Measurements from ENCODE around the gene SLC66A2.

Gene SLC66A2

GRCh38 chr18:79917169-79917852 is 34.1 kb downstream of the SLC66A2 start:
- DNase-seq: no peak

DNA sequence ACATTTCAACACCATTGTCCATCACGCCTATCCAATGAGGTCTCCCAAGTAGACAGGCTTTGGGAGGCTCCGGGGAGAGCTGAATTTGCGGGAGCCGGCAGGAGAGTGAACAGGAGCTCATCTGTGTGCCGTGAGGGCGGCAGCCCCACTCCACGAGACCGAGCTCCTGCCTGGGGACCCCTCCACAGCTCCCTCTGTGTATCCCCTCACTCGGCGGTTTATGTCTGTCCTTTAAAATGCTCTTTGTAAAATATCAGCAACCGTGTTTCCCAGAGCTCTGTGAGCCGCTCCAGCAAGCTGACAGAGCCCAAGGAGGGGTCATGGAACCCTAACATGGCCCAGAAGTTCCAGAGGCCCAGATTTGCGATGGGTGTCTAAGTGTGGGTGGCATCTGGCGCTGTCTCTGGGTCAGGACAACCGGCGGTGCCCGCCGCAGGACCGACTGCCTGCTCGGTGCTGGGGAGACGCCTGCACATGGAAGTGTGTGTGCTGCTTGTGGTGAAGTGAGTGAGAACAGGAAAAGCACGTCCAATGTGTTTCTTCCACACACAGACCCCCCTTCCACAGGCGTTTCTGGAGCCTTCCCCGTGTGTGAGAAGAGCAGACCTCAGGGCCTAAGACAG is 34.8 kb downstream of the SLC66A2 start:
- no peak for DNase-seq

- DNase-seq: no peak
Measured at GRCh38 chr18:79916128-79916494, 35.3 kb downstream of the SLC66A2 start.

GRCh38 chr18:79915161-79916127 is 36.0 kb downstream of the SLC66A2 start:
- no peak for DNase-seq

- no peak for DNase-seq
Measured at GRCh38 chr18:79914614-79915160, 36.8 kb downstream of the SLC66A2 start.

- DNase-seq: no peak
Measured at GRCh38 chr18:79912994-79913831, 38.2 kb downstream of the SLC66A2 start.

DNA sequence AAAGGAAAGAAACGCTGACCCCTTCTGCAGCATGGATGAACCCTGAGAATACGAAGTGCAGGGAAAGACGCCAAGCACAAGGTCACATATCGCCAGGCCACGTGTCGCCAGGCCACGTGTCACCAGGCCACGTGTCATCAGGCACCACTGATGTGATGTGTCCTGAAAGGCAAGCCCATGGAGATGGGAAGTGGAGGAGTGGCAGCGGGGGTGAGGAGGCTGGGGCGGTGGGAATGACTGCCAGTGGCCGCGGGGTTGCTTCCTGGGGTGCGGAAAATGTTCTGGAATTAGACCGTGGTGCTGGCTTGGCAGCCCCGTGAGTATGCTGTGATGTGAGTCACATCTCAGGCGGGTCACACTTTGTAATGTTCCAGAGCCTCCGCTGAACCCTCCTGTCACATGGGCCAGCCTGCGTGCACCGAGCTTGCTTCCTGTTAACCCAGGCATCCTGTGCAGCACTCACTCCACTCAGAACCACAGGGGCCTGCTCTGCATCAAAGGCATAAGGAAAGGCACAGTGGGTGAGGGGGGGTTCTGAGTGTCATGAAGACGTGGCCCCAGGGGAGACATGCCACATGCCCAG is 39.0 kb downstream of the SLC66A2 start:
- peak; percentile 45 for DNase-seq

DNA sequence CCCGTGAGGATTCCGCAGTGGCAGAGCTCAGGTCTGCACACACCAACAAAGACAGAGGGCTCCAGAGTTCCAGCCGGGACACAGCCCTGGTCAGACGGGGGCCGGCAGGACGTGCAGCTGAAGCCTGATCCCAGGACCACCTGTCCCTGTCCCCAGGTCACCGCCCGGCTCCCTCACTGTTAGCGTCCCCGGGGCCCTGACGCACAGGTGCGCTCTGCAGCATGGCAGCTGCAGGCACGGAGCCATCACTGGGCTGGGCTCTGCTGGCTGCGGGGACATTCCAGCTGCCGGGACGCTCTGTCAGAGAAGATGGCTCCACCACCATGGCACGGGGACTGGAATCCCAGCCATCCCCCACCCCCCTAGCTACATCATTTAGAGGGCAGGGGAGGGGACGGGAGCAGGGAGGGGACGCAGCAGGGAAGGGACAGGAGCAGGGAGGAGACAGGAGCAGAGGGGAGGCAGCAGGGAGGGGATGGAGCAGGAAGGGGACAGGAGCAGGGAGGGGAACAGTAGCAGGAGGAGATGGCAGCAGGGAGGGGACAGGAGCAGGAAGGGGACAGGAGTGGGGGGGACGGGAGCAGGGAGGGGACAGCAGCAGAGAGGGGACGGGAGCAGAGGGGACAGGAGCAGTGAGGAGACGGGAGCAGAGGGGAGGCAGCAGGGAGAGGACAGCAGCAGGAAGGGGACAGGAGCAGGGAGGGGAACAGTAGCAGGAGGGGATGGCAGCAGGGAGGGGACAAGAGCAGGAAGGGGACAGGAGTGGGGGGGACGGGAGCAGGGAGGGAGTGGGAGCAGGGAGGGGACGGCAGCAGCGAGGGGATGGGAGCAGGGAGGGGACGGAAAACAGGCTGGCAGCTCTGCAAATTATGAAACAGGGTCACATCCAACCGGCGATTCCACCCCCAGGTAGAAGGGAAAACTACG is 39.8 kb downstream of the SLC66A2 start:
- no peak for DNase-seq

DNA sequence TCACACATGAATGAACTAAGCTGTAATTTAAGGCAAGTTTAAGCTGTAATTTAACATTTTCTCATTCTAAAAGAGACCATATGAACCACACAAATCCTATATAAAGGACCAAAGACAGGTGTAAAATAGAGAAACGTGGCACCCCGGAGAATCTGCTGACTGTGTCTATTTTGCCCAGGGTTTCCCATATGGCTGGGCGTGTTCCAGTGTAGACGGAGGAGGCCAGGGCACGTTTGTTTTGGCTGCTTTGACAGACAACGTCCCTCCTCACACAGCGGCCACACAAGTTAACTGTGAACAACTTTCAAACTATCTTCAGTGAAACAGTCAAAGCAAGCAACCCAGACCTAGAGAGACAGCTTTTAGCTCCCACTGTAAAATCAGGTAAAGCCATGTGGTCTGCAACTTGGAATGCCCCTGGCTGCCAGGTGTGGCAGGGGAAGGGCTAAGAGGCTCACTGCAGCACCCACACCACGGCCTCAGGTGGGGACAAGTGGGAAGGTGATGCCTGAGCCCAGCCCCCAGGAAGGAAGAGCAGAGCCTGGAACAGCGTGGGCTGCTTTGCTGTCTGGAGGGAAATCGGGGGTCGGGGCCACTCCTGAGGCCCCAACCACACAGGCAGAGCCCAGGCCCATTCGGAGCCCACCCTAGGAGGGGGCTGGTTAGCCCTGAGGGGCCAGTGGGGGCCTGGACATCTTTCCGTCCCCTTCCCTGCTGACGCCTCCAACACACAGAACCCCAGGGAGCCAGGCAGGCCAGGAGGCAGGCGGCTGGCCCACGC is 40.7 kb downstream of the SLC66A2 start:
- DNase-seq: no peak

DNA sequence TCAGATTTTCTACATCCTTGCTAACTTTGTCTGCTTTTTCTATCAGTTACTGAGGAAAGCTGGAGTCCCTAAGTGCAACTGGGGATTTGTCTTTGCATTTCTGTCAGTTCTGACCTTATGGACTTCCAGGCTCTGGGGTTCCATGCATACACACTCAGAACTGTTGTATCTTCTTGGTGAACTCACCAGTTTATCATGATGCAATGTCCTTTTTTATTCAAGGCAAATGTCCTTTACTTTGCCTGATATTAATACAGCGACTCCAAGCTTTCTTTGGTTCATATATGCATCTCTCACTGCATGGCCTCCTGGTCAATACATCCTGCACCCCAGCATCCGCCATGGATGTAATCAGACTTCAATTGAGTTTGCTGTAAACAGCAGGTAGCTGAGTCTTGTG is 44.7 kb downstream of the SLC66A2 start:
- no peak for DNase-seq

DNA sequence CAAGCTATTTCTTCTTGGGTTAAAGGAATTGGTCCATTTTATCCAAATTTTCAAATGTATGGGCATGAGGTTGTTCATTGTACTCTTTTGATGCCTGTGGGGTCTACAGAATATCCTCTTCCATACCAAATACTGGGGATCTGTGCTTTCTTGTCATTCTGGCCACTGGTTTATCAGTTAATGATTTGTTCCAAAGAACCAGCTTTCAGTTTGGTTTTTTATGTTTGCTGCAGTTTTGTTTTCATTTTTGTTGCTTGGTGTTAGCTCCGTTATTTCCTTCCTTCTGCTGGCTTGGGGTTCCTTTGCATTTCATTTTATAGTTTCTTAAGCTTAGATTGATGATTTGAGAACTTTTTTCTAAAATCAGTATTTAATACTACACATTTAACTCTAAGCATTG is 45.5 kb downstream of the SLC66A2 start:
- no peak for DNase-seq

GRCh38 chr18:79905389-79905911 is 46.0 kb downstream of the SLC66A2 start:
- DNase-seq: no peak

GRCh38 chr18:79904357-79905147 is 46.9 kb downstream of the SLC66A2 start:
- no peak for DNase-seq

DNA sequence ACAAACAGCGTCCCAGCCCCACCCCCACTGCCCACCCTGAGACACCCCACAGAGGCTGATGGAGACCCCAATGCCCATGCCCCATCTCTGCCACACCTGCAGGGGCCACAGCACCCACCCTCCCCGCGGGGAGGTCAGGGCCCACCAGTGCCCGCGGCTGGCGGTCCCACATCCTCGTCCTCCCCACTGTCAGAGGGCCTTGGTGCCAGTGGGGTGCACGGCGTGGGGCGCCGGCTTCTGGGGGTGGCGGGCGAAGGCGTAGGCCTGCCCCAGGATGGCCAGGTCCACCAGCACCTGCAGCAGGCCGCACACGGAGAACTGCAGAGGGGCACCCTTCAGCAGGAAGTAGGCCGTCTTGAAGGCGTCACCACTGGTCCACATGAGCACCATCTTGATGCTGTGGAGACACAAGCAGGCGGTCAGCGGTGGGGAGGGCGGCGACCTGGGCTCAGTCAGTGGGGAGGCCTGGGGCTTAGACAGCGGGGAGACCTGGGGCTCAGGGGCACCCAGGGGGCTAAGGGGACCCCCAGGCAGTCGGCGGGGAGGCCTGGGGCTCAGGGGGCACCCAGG is 47.6 kb downstream of the SLC66A2 start:
- no peak for DNase-seq

- no peak for DNase-seq
Measured at GRCh38 chr18:79903071-79903635, 48.3 kb downstream of the SLC66A2 start.

DNA sequence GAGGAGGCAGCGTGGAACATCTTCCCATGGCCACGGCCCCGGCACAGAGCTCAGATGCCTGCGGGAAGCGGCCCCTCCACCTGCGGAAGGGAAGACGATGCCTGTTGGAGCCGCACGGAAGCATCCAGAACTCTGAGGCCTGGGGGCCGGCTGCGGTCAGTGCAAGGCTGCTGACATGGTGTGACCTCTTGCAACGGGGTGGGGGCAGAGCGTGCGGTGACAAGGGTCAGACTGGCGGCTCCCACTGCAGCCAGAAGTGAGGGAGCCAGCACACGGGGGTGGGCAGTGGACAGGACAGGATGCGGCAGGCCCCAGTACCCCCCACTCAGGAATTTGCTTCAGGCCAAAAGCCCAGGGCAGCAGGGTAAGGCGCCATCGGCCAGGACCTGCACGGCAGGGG is 48.8 kb downstream of the SLC66A2 start:
- DNase-seq: no peak

DNA sequence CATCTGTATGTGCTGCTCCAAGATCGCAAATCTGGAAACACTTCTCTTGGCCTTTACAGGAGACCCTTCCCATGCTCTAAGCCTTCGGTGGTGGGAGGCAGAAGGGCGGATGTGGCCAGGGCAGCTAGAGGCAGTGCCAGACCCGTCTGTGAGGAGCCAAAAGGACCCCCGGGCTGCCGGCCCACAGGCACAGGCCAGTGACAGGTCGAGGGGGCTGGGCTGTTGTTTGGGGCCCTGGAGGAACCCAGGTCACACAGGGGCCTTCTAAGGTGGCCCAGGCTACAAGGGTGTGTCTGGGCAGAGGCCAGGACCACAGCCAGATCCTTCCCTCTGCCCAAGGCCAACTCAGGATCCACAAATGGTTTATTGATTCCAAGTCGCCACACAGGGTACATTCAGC is 49.4 kb downstream of the SLC66A2 start:
- no peak for DNase-seq

DNA sequence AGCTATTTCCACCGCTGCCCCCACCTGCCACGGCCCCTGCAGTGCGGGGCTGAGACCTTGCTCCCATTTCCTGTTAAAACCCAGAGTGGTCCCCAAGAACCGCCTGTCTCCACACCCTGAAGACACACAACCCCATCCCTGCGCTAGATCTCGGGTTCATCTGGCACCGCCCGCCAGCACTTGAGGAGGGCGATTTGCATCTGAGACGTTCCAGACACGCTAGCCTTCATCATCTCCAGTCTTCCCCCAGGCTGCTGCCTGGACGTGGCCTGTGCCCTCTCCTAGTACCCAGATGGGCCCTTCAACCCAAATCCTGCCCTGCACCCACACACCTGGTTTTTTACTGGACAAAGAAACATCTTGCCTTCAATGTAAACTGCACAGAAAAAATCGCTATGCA is 49.8 kb downstream of the SLC66A2 start:
- DNase-seq: no peak

Data from activated T-cell treated with anti-CD3 and anti-CD28 coated beads, Interleukin-2, amount 50 U/mL, for 1 hour (primary cell).